SJCRH30 (cell line): Measurements from ENCODE around the gene PXDN. TPM values are rescaled to one million over a fixed set of nuclear protein-coding genes. Genes with fewer than 3 reads are reported as not detected.
"Not testable (repeated sequence)": the region's sequence is repeated elsewhere in the genome, so short reads cannot be mapped to it uniquely, and the experiment has no call there.

Experiments
- DNase-seq, 2 experiments: peaks; one replicate each; pipeline ENCODE4 v3.0.0-alpha.2; 2015 to 2020
- H3K27ac ChIP-seq: fragments of 250-450 bp; sonication (Bioruptor Pico); 2 replicates; pipeline ENCODE4 v1.5.1; 2020; ENCODE audit warnings: mild to moderate bottlenecking, moderate library complexity
- H3K27me3 ChIP-seq: fragments of 250-450 bp; sonication (Bioruptor Pico); 2 replicates; pipeline ENCODE4 v1.5.1; 2020; ENCODE audit warnings: mild to moderate bottlenecking, moderate library complexity
- H3K36me3 ChIP-seq: fragments of 250-450 bp; sonication (Bioruptor Pico); 2 replicates; pipeline ENCODE4 v1.5.1; 2020; ENCODE audit warnings: mild to moderate bottlenecking, moderate library complexity
- H3K4me1 ChIP-seq: fragments of 250-450 bp; sonication (Bioruptor Pico); 2 replicates; pipeline ENCODE4 v1.5.1; 2020; ENCODE audit warnings: mild to moderate bottlenecking, moderate library complexity
- H3K4me3 ChIP-seq: fragments of 250-450 bp; sonication (Bioruptor Pico); 2 replicates; pipeline ENCODE4 v1.5.1; 2020; ENCODE audit warnings: mild to moderate bottlenecking, moderate library complexity
- H3K9me3 ChIP-seq: fragments of 250-450 bp; sonication (Bioruptor Pico); replicated peaks from 2 replicates; pipeline ENCODE4 v1.5.1; 2020; ENCODE audit warnings: mild to moderate bottlenecking, moderate library complexity
- total RNA-seq: library from RNA; depleted of rRNA; stranded (reverse); fragments of >200 nt; shearing (Covaris generic); gene quantifications from 2 replicates; pipeline ENCODE4 v1.2.3, GENCODE V29; 2014

The PXDN gene
- total RNA-seq, 1 experiment from 2014 or later, result 312 TPM

DNA sequence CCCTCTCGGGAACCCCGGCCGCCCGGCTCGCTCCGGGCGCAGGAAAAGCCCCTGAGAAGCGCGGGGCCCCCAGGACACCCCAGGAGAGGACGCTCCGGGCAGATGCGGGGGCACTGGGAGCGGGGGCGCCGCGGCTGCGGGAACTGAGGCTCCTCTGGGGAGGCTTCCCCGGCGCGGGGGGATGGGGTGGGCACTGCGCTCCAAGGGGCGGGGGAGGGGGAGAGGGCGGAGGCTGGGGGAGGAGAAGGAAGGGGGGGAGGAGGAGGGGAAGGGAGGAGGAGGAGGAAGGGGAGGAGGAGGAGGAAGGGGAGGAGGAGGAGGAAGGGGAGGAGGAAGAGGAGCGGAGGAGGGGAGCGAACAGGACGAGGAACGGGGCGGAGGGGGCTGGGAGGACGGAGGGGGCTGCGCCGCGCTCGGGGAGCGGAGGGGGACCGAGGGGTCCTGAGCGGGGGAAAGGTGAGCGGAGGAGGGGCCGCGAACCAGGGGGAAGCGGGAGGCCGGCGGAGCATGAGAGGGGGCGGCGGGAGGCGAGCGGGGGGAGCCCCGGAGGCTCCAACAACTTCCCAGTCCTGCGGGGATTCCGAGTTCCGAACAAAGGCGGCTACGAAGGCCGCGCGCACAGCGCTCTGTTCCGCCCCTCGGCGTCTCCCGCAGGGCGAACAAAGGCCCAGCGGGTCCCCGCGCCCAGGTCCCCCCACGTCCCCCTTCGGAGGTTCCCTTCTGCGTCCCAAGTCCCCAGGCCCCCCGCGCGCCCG is 742 bp downstream of the PXDN start:
- peak; percentile 63 to 66 for DNase-seq
- no peaks in the 10 kb centered on the region for H3K27me3 ChIP-seq
- H3K9me3 ChIP-seq, result no peaks in the 10 kb centered on the region
- H3K36me3 ChIP-seq, result peaks cover 27% of the 10 kb centered on the region
- H3K4me1 ChIP-seq, result peaks cover 32% of the 10 kb centered on the region
- peak overlapping the region; percentile 96 for H3K4me3 ChIP-seq
- H3K27ac ChIP-seq, result peak overlapping the region; percentile 93

DNA sequence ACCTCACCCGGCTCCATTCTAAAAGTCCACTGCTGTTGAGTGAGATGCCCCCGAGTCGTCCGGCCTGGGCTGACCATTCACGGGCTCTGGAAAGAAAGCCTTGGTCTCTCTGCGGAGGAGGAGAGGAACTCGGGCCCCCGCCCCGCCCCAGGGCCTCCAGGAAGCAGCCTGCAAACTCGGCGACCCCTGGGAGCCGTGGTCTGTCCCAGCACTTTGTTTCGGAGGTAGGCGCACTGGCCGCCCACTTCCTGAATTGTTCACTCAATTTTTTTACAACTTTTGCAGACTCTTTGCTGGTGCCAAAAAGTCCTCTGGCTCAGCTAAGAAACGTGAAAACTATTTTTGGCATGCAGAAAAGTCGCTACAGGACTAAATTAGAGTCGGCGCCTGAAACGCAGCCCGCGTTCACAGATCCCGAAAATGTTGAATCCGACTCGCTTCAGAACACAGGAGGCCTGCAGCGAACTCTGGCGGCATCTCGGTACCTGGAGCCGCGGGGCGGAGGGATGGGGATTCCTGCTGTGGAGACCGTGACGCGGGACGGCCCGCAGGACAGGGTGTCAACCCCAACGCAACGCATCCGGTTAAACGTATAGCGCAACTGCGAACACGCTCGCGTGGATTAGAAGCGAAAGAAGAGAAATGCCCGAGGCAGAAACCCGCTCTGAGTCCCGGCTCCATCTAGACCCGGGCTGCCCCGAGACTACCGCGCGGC is 1.5 kb downstream of the PXDN start:
- Histone ChIP-seq H3K9me3 (no peaks in the 10 kb centered on the region), H3K4me3 (peak overlapping the region; percentile 96), H3K27me3 (no peaks in the 10 kb centered on the region), H3K27ac (peak overlapping the region; percentile 93), H3K36me3 (peaks cover 30% of the 10 kb centered on the region), H3K4me1 (peaks cover 32% of the 10 kb centered on the region)
- DNase-seq, result peak; percentile 79 to 83

DNA sequence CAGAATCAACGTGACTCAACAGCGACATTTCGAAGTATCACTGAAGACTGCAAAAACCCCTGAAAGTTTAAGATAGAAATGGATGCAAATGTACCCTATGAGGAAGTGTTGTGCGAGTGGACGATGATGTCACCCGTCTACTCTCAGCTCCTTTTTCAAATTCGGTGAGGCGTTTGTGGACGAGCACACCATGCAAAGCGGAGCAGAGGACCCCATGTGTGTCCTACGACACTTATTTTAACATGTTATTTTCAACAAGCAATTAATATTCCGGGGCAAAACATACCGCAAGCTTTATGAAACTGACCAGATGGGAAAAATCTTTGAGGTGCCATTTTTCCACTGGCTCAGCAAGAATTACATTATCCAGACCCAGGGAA is 2.0 kb downstream of the PXDN start:
- Histone ChIP-seq H3K36me3 (peaks cover 33% of the 10 kb centered on the region), H3K9me3 (no peaks in the 10 kb centered on the region), H3K27me3 (no peaks in the 10 kb centered on the region), H3K27ac (peak overlapping the region; percentile 93), H3K4me1 (peaks cover 32% of the 10 kb centered on the region), H3K4me3 (peak overlapping the region; percentile 96)
- no peak for DNase-seq

DNA sequence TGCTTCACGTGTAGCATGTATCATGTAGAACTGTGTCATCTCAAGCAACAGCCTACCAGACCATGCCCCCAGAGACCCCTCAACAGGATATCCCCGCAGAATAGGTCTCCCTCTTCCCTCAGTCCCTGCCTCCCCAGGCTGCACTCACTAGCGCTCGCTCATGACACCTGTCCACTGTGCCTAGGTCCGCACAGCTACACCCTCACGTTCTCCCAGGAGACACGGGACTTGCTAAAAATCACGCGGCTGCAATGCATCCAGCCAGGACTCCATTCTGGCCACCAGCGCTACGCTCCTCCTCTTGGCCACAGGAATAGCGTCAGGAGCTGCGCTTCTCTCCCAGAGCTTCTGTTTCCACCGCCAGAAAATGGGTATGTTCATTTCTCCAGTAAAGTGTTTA is 2.5 kb downstream of the PXDN start:
- peak overlapping the region; percentile 96 for H3K4me3 ChIP-seq
- peaks cover 33% of the 10 kb centered on the region for H3K36me3 ChIP-seq
- no peak for DNase-seq
- H3K4me1 ChIP-seq, result peaks cover 32% of the 10 kb centered on the region
- no peaks in the 10 kb centered on the region for H3K27me3 ChIP-seq
- H3K9me3 ChIP-seq, result no peaks in the 10 kb centered on the region
- H3K27ac ChIP-seq, result peak overlapping the region; percentile 93

DNA sequence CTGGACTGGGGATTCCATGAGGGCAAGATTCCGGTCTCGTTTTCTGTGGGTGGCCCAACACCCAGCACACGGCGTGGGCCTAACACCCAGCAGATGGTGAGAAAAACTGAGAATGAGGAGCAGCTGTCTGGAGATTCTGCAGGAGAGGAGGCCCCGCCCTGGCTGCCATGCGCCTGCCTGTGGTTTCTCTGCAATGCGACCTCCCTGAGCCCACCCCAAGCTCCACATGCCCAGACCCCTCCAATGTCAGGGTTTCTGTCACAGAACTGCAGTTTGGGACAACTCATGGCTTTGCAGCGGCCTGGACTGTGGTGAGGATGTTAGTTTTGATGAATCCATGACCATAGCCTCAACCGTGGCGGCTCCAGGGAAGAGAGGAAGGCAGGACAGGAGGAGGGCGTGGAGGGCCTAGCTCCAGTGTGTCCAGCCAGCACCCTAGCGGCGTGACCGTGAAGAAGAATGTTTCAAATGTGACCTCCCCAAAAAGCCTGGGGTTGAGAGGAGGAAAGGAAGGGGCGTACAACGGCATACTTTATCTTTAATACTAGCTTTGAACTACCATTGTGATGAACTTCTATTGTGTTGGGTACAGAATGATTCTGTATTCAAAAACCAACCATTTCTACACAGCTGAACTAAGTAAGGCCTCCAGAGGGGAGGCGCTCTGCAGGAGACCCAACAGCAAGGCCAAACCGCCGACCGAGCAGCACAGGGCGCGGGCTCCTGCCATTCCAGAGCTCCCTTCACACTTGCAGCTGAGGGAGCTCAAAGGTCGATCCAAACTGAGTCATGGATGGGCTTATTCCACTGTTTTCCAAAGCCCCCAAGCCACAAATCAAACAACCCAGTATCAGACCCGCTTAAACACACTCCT is 3.4 kb downstream of the PXDN start:
- H3K4me3 ChIP-seq, result peak overlapping the region; percentile 6
- H3K27ac ChIP-seq, result peak overlapping the region; percentile 93
- peaks cover 32% of the 10 kb centered on the region for H3K4me1 ChIP-seq
- H3K36me3 ChIP-seq, result peaks cover 33% of the 10 kb centered on the region
- no peaks in the 10 kb centered on the region for H3K27me3 ChIP-seq
- peak; percentile 92 to 94 for DNase-seq
- H3K9me3 ChIP-seq, result no peaks in the 10 kb centered on the region

DNA sequence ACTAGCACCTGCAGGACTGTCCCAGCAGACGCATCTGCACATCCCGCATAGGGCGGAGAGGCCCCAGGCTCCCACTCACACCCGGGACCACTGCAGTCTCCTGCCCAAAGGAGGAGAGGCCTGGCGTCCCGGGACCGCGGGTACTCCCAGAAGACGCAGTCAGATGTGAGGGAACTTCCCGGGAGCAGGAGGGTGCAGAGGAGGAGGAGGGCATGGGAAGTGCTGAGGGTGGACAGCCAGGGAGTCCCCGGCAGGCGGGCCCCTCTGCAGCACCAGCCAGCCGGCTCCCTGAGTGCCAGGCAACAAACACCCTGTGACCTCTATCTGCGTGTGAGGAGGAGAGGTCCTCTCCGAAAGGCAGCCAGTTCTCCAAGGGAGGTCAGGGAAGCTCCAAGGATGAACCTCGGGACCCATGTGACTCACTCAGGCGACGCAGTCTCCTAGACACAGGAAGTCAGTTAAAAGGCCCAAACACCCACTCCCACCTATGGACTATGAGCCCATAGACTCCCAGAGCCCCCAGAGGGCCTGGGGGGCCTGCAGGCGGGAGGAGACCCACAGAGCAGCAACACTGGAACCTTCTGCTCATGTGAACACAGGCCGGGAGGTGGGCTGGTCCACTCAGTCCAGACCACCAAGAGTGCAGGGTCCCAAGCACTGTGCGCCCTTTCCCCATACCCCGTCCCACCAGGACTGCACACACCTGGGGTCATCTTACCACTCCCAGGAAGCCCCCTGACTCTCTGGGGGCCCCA is 4.2 kb downstream of the PXDN start:
- Histone ChIP-seq H3K9me3 (no peaks in the 10 kb centered on the region), H3K27ac (peak overlapping the region; percentile 93), H3K4me1 (peaks cover 32% of the 10 kb centered on the region), H3K27me3 (no peaks in the 10 kb centered on the region), H3K36me3 (peaks cover 40% of the 10 kb centered on the region), H3K4me3 (peak overlapping the region; percentile 6; the same call in 1 of the 2 replicates)
- DNase-seq, result no peak

DNA sequence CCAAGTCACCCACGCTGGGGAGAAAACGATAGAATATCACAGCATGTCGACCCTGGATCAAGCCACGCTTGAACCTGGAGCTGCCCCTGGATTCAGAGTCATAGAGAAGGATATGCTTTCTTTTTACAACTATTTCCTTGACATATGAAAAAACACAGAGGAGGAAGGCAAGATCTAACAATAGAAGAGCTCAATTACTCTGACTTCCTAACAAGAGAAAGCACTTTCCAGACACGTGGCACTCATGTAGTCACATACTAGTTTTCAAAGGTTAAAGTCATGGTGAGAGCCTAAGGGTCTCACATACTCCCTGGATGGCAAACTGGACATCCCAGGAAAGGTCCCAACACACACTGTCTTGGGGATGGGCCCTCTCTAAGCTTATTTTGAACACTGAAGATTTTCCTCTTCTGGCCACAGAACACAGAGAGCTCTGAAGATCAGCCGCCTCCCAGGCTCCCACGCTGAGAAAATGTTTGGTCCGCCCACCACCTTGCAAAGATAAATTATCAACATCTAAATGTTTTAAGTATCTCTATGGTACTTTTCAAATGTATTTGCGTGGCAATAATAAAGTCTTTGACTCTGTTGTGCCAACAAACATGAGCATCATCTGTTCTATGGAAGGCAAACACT is 4.9 kb downstream of the PXDN start:
- peaks cover 32% of the 10 kb centered on the region for H3K4me1 ChIP-seq
- H3K27me3 ChIP-seq, result no peaks in the 10 kb centered on the region
- H3K4me3 ChIP-seq, result no peak overlapping the region
- H3K36me3 ChIP-seq, result peaks cover 47% of the 10 kb centered on the region
- no peak overlapping the region for H3K27ac ChIP-seq
- no peaks in the 10 kb centered on the region for H3K9me3 ChIP-seq
- DNase-seq, result no peak

DNA sequence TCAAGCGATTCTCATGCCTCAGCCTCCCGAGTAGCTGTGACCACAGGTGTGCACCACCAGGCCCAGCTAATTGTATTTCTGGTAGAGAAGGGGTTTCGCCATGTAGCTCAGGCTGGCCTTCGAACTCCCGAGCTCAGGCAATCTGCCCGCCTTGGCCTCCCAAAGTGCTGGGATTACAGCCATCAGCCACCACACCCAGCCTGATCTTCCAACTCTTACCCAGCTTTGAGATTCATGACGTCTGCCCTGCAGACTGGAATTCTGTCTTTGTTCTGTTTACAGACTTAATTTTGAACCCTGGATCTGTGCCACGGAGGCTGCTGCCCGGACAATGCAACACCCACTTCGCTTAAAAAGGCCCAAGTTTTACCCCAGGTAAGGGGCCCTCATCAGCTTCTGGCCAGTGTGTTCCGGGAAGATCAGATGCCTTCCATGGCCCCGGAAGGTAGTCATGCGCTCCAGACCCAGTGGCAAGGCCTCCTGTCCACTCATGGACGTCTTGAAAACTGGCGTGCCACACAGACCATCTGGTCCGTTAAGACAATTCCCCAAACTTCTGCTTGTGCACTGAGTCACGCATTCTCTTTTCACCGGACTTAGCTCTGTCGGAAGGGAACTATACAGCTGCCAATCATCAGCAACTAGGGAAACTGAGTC is 5.5 kb downstream of the PXDN start:
- Histone ChIP-seq H3K4me3 (no peak overlapping the region), H3K36me3 (peaks cover 52% of the 10 kb centered on the region), H3K9me3 (no peaks in the 10 kb centered on the region), H3K27me3 (no peaks in the 10 kb centered on the region), H3K4me1 (peaks cover 32% of the 10 kb centered on the region), H3K27ac (no peak overlapping the region)
- no peak for DNase-seq

DNA sequence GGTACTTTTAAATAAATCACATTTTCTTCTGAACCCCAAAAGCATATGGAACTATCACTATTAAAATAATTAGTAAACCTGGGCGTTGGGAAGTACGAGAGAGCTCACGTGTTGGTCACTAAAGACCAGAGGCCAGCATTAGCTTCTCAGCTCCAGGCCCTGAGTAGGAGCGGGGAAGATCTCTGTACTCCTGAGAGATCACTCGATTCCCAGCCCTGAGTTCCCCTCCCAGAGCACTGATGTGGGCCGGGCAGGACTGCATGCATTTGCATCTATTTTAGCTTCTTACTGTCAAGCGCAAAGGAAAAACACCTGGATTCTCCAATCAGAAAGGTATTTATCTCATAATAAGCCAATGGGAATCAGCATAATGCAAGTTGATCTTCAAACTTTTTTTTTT is 6.2 kb downstream of the PXDN start:
- Histone ChIP-seq H3K4me3 (no peak overlapping the region), H3K9me3 (no peaks in the 10 kb centered on the region), H3K36me3 (peaks cover 56% of the 10 kb centered on the region), H3K4me1 (peaks cover 34% of the 10 kb centered on the region), H3K27me3 (no peaks in the 10 kb centered on the region), H3K27ac (no peak overlapping the region)
- DNase-seq, result no peak

DNA sequence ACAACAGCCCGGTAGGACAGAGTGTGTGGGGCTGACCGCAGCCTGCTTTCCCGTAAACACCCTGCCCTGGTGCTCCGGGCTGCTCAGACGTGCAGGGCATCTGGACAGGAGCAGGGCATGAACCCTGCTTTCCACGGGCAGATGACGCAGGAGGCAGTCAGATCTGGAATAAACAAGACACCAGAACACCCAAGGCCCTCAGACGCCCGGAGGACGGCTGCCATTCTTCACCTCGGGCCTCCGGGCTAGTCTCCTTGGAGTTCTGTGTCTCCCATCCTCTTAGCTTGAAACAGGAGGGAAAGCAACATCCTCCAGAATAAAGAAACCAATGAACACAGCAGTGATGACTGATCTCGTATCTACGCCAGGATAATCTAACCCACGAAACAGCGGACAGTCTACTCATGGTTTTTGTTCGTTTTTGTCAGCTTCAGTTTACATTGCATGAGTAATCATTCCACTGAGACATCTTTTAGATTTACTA is 7.3 kb downstream of the PXDN start:
- no peak for DNase-seq
- peaks cover 55% of the 10 kb centered on the region for H3K36me3 ChIP-seq
- H3K27ac ChIP-seq, result no peak overlapping the region
- H3K27me3 ChIP-seq, result no peaks in the 10 kb centered on the region
- H3K9me3 ChIP-seq, result no peaks in the 10 kb centered on the region
- no peak overlapping the region for H3K4me3 ChIP-seq
- peaks cover 40% of the 10 kb centered on the region for H3K4me1 ChIP-seq

DNA sequence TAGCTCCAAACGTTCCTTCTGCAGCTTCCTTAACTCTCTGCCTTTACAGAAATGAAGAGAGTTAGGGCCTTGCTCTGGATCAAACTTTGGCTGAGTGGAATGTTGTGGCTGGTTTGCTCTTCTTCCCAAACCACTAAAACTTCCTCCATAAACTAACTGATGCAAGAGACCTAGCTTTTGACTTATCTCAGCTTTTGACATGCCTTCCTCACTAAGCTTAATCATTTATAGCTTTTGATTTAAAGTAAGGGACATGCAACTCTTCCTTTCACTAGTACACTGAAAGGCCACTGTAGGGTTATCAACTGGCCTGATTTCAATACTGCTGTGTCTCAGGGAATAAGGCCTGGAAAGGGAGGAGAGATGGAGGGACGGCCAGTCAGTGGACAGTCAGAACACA is 8.3 kb downstream of the PXDN start:
- Histone ChIP-seq H3K9me3 (no peaks in the 10 kb centered on the region), H3K27ac (no peak overlapping the region)

DNA sequence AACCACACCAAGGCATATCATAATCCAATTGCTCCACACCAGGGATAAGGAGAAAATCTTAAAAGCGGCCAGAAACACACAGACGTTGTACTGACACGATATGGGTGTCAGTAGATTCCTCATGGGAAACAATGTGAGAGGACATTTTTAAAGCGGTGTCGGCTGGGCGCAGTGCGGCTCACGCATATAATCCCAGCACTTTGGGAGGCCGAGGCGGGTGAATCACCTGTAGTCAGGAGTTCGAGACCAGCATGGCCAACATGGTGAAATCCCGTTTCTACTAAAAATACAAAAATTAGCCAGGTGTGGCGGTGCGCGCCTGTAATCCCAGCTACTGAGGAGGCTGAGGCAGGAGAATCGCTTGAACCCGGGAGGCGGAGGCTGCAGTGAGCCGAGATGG is 11.0 kb downstream of the PXDN start:
- H3K4me3 ChIP-seq, H3K27me3 ChIP-seq, H3K9me3 ChIP-seq, H3K27ac ChIP-seq, DNase-seq: not testable (repeated sequence)
- Histone ChIP-seq H3K4me1 (peaks cover 50% of the 10 kb centered on the region), H3K36me3 (peaks cover 36% of the 10 kb centered on the region)

More for the DNA sequence above, 8.3 kb downstream of the PXDN start:
- no peak overlapping the region for H3K4me3 ChIP-seq
- no peak for DNase-seq
- peaks cover 40% of the 10 kb centered on the region for H3K4me1 ChIP-seq
- H3K27me3 ChIP-seq, result no peaks in the 10 kb centered on the region
- H3K36me3 ChIP-seq, result peaks cover 52% of the 10 kb centered on the region

DNA sequence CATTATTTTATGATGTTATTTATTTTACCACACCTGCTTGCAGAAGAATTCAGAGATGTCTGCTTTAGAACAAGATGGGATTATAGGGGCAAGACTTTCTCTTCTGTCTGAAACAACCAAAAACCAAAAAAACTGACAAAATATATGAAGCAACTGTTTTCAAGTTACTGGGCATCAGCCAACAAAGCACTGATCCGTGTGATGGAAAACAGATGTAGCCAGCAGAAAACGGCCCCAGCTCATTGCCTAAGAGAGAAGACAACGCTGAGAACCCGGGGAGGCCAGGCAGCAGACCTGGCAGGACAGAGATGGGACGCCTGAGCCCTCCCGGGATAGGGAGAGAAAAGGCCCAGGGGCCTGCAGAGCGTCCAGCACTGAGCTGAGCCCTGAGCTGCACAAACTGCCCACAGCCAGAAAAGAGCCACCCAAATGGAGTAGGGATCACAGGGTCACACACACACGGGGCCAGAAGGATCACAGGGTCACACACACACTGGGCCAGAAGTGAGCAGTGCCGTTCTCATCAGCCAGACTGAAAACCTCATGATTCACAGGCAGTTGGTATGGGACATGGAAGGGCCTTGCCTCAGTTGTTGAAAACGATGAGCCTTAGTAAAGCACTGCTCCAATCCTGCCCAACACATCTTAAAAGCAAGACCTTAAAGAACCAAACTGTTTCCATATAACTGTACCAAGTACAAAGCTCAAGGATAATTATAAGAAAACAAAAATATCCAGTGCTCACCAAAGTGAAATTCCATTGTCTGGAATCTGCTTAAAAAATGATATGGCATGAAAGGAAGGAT is 12.1 kb downstream of the PXDN start:
- Histone ChIP-seq H3K9me3 (no peaks in the 10 kb centered on the region), H3K4me3 (no peak overlapping the region), H3K4me1 (peaks cover 55% of the 10 kb centered on the region), H3K27me3 (no peaks in the 10 kb centered on the region), H3K27ac (peak overlapping the region; percentile 58), H3K36me3 (peaks cover 30% of the 10 kb centered on the region)
- peak; percentile 62 to 74 for DNase-seq
